Esophagus muscularis mucosa (tissue), 4 donors: ENCODE measurements around the gene ZFC3H1. TPM values are rescaled to one million over a fixed set of nuclear protein-coding genes. Genes with fewer than 3 reads are reported as not detected.

Experiments
- DNase-seq: peaks from one replicate; pipeline ENCODE4 v3.0.0-alpha.2; 2017; ENCODE audit errors: extremely low spot score
- H3K27ac ChIP-seq, 4 donors: fragments of 200-600 bp; sonication (generic); replicated peaks in 1 of 4; 1 replicate in 3 of 4; 2 replicates in 1 of 4; pipeline ENCODE4 v1.5.1; 2016 to 2019; ENCODE audit warnings: mild to moderate bottlenecking in 1 of 4
- H3K27me3 ChIP-seq, 4 donors: fragments of 200-600 bp; sonication (generic); one replicate each; pipeline versions ENCODE4 v1.5.1 to v1.6.0; 2016 to 2019
- H3K36me3 ChIP-seq, 4 donors: fragments of 200-600 bp; sonication (generic); one replicate each; pipeline ENCODE4 v1.5.1; 2016 to 2019
- H3K4me1 ChIP-seq, 4 donors: fragments of 200-600 bp; sonication (generic); one replicate each; pipeline ENCODE4 v1.5.1; 2016 to 2019
- H3K4me3 ChIP-seq, 4 donors: fragments of 200-600 bp; sonication (generic); 1 replicate in 2 of 4; 2 replicates in 2 of 4; pipeline ENCODE4 v1.5.1; 2016 to 2019; ENCODE audit warnings: mild to moderate bottlenecking in 4 of 4, moderate library complexity in 1 of 4
- H3K9me3 ChIP-seq, 4 donors: fragments of 200-600 bp; sonication (generic); 1 replicate in 3 of 4; 2 replicates in 1 of 4; pipeline ENCODE4 v1.5.1; 2016 to 2019
- EP300 ChIP-seq: sonication (generic); formaldehyde crosslinking; IDR thresholded peaks from one replicate; pipeline ENCODE4 v1.6.1; 2017; ENCODE audit warnings: antibody characterized with exemption
- POLR2A ChIP-seq: fragments of 450-650 bp; IDR thresholded peaks from one replicate; pipeline ENCODE4 v1.6.1; 2017; ENCODE audit warnings: antibody characterized with exemption, moderate library complexity, mild to moderate bottlenecking, low read depth
- POLR2AphosphoS5 ChIP-seq, 2 donors: sonication (generic); formaldehyde crosslinking; IDR thresholded peaks; one replicate each; pipeline ENCODE4 v1.6.1; 2017; ENCODE audit warnings: antibody characterized with exemption in 2 of 2
- WGBS: methylation state at CpG from one replicate; pipeline ENCODE4 v1.1.5; 2018; 5-methylcytosine and 5-hydroxymethylcytosine counted together
- intact Hi-C: fragments of 100-400 bp; cut with DNase I; formaldehyde crosslinking; loops from one replicate; pipeline ENCODE4 v1.15.1; 2023
- total RNA-seq, 4 donors: library from RNA; depleted of rRNA; stranded (reverse); fragments of >200 nt; gene quantifications; one replicate each; pipeline versions ENCODE4 v1.1.0 to v1.2.1, GENCODE V29; 2016
- TF ChIP-seq, protein P1 (sequence below), 3 experiments: fragments of 200-600 bp in 2 of 3; fragments of 450-650 bp in 1 of 3; sonication (generic) in 2 of 3; IDR thresholded peaks; one replicate each; pipeline ENCODE4 v1.5.1; 2017 to 2019; ENCODE audit warnings: antibody characterized with exemption in 3 of 3, mild to moderate bottlenecking in 2 of 3, moderate library complexity in 1 of 3

ZFC3H1 gene
- total RNA-seq, 4 donors from 2014 or later: 19.4 to 44.0 (median 25.9) TPM

DNA sequence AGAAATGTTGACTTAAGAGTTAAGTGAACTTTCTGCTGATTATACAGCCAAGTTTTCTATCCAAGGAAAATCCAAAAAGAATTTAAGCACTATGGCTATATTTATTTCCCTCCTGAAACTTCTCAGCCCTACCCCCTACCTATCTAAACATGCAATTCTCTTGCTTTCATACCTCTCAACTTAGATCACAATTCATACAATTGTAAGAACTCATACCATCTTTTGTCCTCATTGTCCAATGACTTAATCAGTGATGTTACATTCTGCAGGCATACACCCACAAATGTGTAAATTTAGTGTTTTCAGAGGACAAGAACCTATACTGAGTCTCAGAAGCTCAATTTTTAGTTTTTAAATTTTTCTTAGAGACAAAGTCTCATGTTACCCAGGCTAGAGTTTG is 62.1 kb downstream of the ZFC3H1 start:
- peaks cover 0 to 8% (median 2%) of the 10 kb centered on the region in 4 donors for H3K36me3 ChIP-seq
- no peak for TF ChIP-seq POLR2AphosphoS5 (IDR thresholded peaks at IDR 0.05)
- no peak for TF ChIP-seq EP300
- no peak for TF ChIP-seq POLR2A
- TF ChIP-seq, protein P1, sequence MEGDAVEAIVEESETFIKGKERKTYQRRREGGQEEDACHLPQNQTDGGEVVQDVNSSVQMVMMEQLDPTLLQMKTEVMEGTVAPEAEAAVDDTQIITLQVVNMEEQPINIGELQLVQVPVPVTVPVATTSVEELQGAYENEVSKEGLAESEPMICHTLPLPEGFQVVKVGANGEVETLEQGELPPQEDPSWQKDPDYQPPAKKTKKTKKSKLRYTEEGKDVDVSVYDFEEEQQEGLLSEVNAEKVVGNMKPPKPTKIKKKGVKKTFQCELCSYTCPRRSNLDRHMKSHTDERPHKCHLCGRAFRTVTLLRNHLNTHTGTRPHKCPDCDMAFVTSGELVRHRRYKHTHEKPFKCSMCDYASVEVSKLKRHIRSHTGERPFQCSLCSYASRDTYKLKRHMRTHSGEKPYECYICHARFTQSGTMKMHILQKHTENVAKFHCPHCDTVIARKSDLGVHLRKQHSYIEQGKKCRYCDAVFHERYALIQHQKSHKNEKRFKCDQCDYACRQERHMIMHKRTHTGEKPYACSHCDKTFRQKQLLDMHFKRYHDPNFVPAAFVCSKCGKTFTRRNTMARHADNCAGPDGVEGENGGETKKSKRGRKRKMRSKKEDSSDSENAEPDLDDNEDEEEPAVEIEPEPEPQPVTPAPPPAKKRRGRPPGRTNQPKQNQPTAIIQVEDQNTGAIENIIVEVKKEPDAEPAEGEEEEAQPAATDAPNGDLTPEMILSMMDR (IDR thresholded peaks at IDR 0.05): no peak
- no peak overlapping the region for H3K27ac ChIP-seq
- intact Hi-C loops: no loop called here
- no peak for DNase-seq
- no peaks in the 10 kb centered on the region for H3K9me3 ChIP-seq
- H3K4me3 ChIP-seq: no peak overlapping the region
- H3K27me3 ChIP-seq: no peaks in the 10 kb centered on the region
- no peaks in the 10 kb centered on the region for H3K4me1 ChIP-seq

DNA sequence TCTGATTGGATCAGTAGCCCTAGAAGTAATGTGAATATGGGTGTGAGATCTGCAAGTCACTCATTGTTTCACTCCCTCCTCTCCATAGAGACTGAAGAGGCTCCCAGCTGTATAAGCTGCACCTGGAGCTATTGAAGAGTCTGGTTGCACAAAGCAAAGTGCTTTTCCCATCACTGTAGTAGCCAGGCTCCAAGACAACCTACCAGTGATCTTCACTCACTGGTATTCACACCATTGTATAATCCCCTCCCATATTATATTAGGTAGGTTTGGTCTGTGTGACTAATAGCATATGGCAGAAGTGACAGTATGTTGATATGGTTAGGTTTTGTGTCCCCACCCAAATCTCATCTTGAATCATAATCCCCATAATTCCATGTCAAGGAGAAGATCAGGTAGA is 64.4 kb downstream of the ZFC3H1 start:
- TF ChIP-seq EP300 (no peak), POLR2AphosphoS5 (IDR thresholded peaks at IDR 0.05) (no peak), POLR2A (no peak)
- TF ChIP-seq, protein P1 (IDR thresholded peaks at IDR 0.05): no peak
- no peak overlapping the region for H3K4me3 ChIP-seq
- no peaks in the 10 kb centered on the region for H3K36me3 ChIP-seq
- no peak overlapping the region for H3K27ac ChIP-seq
- H3K4me1 ChIP-seq: no peaks in the 10 kb centered on the region
- H3K27me3 ChIP-seq: peaks cover 0 to 15% (median 0%) of the 10 kb centered on the region in 4 donors
- intact Hi-C loops: no loop called here
- no peaks in the 10 kb centered on the region for H3K9me3 ChIP-seq
- no peak for DNase-seq

DNA sequence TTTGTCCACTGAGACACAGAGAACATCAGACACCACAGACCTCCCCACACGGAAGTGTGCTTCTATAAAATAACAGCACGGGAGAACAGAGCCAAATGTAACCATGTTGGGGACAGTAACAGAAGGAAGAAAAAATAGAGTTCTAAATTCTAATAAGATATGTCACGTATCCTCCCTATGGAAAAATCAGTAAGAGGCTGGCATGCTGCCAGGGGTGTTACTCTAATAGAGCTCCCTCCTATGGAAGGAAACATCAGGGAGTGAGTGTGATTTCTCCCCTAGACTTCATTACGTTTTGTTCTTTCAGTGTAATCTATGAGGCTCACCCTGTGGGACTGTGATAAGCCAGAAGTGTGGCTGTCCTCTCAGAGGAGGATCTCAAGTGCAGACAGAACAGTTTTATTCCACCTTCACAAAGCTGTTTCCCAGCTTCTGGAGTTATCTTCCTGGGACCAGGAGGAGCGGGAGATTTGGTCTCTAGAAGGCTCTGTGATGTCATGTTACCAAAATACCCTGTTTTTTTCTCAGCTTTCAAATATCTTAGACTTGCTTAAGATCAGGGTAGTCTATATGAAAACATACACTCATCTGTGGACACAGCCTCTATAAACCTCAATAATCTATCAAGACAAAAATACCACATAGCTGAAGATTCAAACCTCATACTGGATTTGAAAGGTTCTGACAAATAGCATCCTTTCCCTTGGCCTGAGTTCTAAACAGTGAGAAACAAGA is 69.3 kb downstream of the ZFC3H1 start:
- Histone ChIP-seq H3K4me1 (no peaks in the 10 kb centered on the region), H3K4me3 (no peak overlapping the region), H3K27me3 (peaks cover 0 to 47% (median 2%) of the 10 kb centered on the region in 4 donors), H3K9me3 (no peaks in the 10 kb centered on the region), H3K27ac (no peak overlapping the region), H3K36me3 (no peaks in the 10 kb centered on the region)
- WGBS: 59% methylated on average over 5 of the region's 5 CpGs
- no peak for DNase-seq
- intact Hi-C loops: no loop called here
- TF ChIP-seq POLR2A (no peak), EP300 (no peak), POLR2AphosphoS5 (IDR thresholded peaks at IDR 0.05) (no peak)
- TF ChIP-seq, protein P1 (IDR thresholded peaks at IDR 0.05): no peak

DNA sequence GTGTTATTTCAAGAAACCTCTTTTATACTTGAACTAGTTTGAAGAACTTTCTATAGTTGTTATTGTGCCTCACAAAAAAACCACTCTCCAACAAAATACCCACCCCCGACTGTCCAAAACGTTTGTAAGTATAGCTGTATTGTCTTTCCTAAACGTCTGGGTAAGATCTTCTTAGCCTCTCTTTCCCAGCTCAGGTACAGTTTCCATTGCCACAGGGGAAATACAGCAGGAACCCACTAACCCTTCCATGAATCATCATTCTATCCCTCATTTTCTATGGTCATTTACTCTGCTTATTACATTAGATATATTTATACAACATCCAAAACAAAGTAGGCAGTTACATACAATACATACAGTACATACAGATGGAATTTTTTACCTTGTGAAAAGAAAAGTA is 70.8 kb downstream of the ZFC3H1 start:
- DNase-seq: no peak
- H3K27me3 ChIP-seq: peaks cover 0 to 47% (median 2%) of the 10 kb centered on the region in 4 donors
- no peak overlapping the region for H3K4me3 ChIP-seq
- no peaks in the 10 kb centered on the region for H3K9me3 ChIP-seq
- H3K4me1 ChIP-seq: no peaks in the 10 kb centered on the region
- 55% methylated on average over 3 of the region's 3 CpGs for whole genome bisulfite sequencing
- TF ChIP-seq POLR2A: no peak
- no peak for TF ChIP-seq POLR2AphosphoS5 (IDR thresholded peaks at IDR 0.05)
- TF ChIP-seq, protein P1 (IDR thresholded peaks at IDR 0.05): no peak
- no peak for TF ChIP-seq EP300
- no peaks in the 10 kb centered on the region for H3K36me3 ChIP-seq
- no peak overlapping the region for H3K27ac ChIP-seq
- intact Hi-C loops: no loop called here

DNA sequence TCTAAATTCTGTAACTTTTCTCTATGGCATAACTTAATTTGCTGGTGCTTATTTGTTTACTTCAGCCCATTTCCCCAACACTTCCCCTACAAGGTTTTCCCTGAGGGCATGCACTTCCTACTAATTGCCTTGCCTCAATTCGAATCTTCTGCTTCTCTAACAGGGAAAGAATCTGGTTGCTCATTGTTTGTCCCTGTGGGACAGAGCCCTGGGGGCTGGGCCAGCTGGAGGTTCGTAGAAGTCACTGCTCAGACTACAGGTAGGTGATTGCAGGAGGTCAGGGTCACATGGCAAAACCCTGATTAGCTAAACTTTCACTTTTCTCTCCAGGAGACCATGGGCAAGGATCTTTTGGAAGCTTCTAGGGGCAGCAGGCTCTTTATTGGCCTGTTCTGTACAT is 72.0 kb downstream of the ZFC3H1 start:
- WGBS: 68% methylated on average over 2 of the region's 2 CpGs
- Histone ChIP-seq H3K27ac (no peak overlapping the region), H3K4me1 (no peaks in the 10 kb centered on the region), H3K36me3 (no peaks in the 10 kb centered on the region), H3K9me3 (no peaks in the 10 kb centered on the region), H3K4me3 (no peak overlapping the region), H3K27me3 (peaks cover 0 to 47% (median 2%) of the 10 kb centered on the region in 4 donors)
- no peak for DNase-seq
- TF ChIP-seq POLR2A: no peak
- no peak for TF ChIP-seq EP300
- TF ChIP-seq, protein P1 (IDR thresholded peaks at IDR 0.05): no peak
- TF ChIP-seq POLR2AphosphoS5 (IDR thresholded peaks at IDR 0.05): no peak
- intact Hi-C loops: no loop called here
